CD4-positive, CD25-positive, alpha-beta regulatory T cell (primary cell): ENCODE results near the gene GPR78. TPM values are rescaled to one million over a fixed set of nuclear protein-coding genes. Genes with fewer than 3 reads are reported as not detected.
A peak's percentile ranks its signal among the peaks of the same experiment; 100 is the strongest.

ENCODE experiments used
- ATAC-seq, 2 donors: fragments of 150-1000 bp; cut with Tn5 transposase; one replicate each; pipeline ENCODE4 v1.10.0; 2021; ENCODE audit warnings: low read depth in 2 of 2, moderate number of reproducible peaks in 2 of 2, moderate library complexity in 1 of 2
- DNase-seq, 3 donors: peaks; one replicate each; pipeline versions ENCODE4 v3.0.0 to v3.0.0-alpha.2; 2012 to 2022; ENCODE audit warnings: mixed read lengths in 1 of 3
- H3K27ac ChIP-seq: one replicate; pipeline ENCODE4 v1.7.0; 2013; ENCODE audit warnings: mild to moderate bottlenecking, low read length; ENCODE audit not compliant: insufficient read depth, poor library complexity, severe bottlenecking
- H3K27me3 ChIP-seq: one replicate; pipeline ENCODE4 v1.7.0; 2013; ENCODE audit warnings: low read length; ENCODE audit not compliant: control insufficient read depth, insufficient read depth
- H3K36me3 ChIP-seq: one replicate; pipeline ENCODE4 v1.7.0; 2013; ENCODE audit warnings: mild to moderate bottlenecking, low read length, moderate library complexity; ENCODE audit not compliant: control insufficient read depth, insufficient read depth
- H3K4me1 ChIP-seq: 2 replicates; pipeline ENCODE4 v1.7.0; 2013; ENCODE audit warnings: mild to moderate bottlenecking, low read length; ENCODE audit not compliant: insufficient read depth, control insufficient read depth, poor library complexity, severe bottlenecking
- H3K4me3 ChIP-seq: one replicate; pipeline ENCODE4 v1.7.0; 2013; ENCODE audit warnings: low read depth, mild to moderate bottlenecking, low read length, moderate library complexity
- H3K9me3 ChIP-seq, 2 experiments: 1 replicate in 1 of 2; 2 replicates in 1 of 2; pipeline ENCODE4 v1.7.0; 2013; ENCODE audit warnings: low read length in 2 of 2, mild to moderate bottlenecking in 1 of 2, moderate library complexity in 1 of 2; ENCODE audit not compliant: control insufficient read depth in 2 of 2
- H3K27ac Mint-ChIP-seq, 3 donors: one replicate each; pipeline ENCODE4 v1.8.0; 2020 to 2022; ENCODE audit warnings: mild to moderate bottlenecking in 3 of 3, mixed read lengths in 3 of 3, moderate library complexity in 2 of 3
- H3K27me3 Mint-ChIP-seq: one replicate; pipeline ENCODE4 v1.8.0; 2022; ENCODE audit warnings: mild to moderate bottlenecking, mixed read lengths
- H3K36me3 Mint-ChIP-seq: one replicate; pipeline ENCODE4 v1.8.0; 2020; ENCODE audit warnings: mixed read lengths
- H3K4me1 Mint-ChIP-seq, 4 donors: one replicate each; pipeline ENCODE4 v1.8.0; 2020 to 2022; ENCODE audit warnings: mixed read lengths in 4 of 4, mild to moderate bottlenecking in 1 of 4
- H3K4me3 Mint-ChIP-seq, 4 donors: one replicate each; pipeline ENCODE4 v1.8.0; 2020 to 2022; ENCODE audit warnings: mild to moderate bottlenecking in 4 of 4, mixed read lengths in 4 of 4, moderate library complexity in 3 of 4
- H3K9me3 Mint-ChIP-seq, 7 donors: one replicate each; pipeline ENCODE4 v1.8.0; 2020 to 2022; ENCODE audit warnings: mixed read lengths in 7 of 7, mild to moderate bottlenecking in 3 of 7, moderate library complexity in 2 of 7
- polyA plus RNA-seq, 4 donors: library from polyadenylated mRNA; unstranded; fragments of 300-500 nt; fragmentation: Illumina TruSeq; gene quantifications; one replicate each; pipeline ENCODE4 v1.2.3, GENCODE V29; 2021
- total RNA-seq: library from RNA; stranded (reverse); gene quantifications from one replicate; pipeline ENCODE4 v1.2.3, GENCODE V29; 2022

The GPR78 gene
- total and polyA plus RNA-seq, 5 donors from 2014 or later, result not detected

DNA sequence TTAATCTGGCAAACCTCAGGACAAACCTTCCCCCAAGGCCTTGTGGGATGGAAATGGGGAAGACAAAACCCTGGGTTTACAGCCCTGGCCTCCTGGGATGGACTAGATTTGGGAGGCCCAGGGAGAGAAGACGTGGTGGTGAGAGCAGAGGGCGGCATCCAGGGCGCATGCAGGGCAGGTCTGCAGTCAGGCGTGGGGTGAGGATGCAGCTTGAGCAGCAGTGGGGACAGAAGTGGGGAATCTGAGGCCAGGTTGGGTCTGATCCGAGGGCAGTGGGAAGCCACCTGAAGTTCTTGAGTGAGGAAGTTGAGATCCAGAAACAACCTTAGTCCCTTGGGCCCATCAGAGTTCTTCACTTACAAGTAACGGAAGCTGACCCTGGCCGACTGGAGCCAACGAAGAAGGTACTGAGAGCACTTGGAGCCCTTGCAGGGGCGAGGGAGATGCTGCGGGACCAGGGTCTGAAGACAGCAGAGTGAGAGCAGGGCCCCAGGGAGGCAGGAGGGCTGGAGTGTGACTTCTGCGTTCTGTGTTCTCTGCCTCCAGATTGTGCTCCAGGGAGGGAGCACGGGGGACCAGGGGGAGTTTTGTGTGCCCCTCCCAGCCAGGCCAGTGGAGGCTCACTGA lies 42.0 kb upstream of the GPR78 start:
- Histone ChIP-seq H3K4me1 (peaks cover 5% of the 10 kb centered on the region), H3K36me3 (no peaks in the 10 kb centered on the region), H3K9me3 (peaks cover 0 to 2% of the 10 kb centered on the region in 2 experiments), H3K27ac (no peak overlapping the region), H3K4me3 (no peak overlapping the region), H3K27me3 (no peaks in the 10 kb centered on the region)
- Mint-ChIP-seq H3K4me1 (peaks cover 0 to 19% (median 4%) of the 10 kb centered on the region in 4 donors), H3K27ac (no peak overlapping the region), H3K9me3 (peaks cover 0 to 10% (median 4%) of the 10 kb centered on the region in 7 donors), H3K4me3 (peak overlapping the region in 1 of 4 donors; percentile 63), H3K36me3 (peaks cover 4% of the 10 kb centered on the region), H3K27me3 (no peaks in the 10 kb centered on the region)
- ATAC-seq, result no peak
- DNase-seq, result no peak

GRCh38 chr4:8538703-8539567 lies 41.3 kb upstream of the GPR78 start:
- H3K27ac ChIP-seq, result no peak overlapping the region
- no peaks in the 10 kb centered on the region for H3K36me3 ChIP-seq
- ATAC-seq (no peak), DNase-seq (no peak)
- H3K4me3 Mint-ChIP-seq, result peak overlapping the region in 1 of 4 donors; percentile 44
- H3K27me3 Mint-ChIP-seq, result no peaks in the 10 kb centered on the region
- H3K36me3 Mint-ChIP-seq, result peaks cover 4% of the 10 kb centered on the region
- peaks cover 0 to 2% of the 10 kb centered on the region in 2 experiments for H3K9me3 ChIP-seq
- H3K27me3 ChIP-seq, result no peaks in the 10 kb centered on the region
- peak overlapping the region in 2 of 3 donors; percentile 87 to 92 for H3K27ac Mint-ChIP-seq
- H3K4me3 ChIP-seq, result no peak overlapping the region
- peaks cover 0 to 10% (median 3%) of the 10 kb centered on the region in 7 donors for H3K9me3 Mint-ChIP-seq
- peaks cover 0 to 19% (median 4%) of the 10 kb centered on the region in 4 donors for H3K4me1 Mint-ChIP-seq
- H3K4me1 ChIP-seq, result peaks cover 5% of the 10 kb centered on the region

DNA sequence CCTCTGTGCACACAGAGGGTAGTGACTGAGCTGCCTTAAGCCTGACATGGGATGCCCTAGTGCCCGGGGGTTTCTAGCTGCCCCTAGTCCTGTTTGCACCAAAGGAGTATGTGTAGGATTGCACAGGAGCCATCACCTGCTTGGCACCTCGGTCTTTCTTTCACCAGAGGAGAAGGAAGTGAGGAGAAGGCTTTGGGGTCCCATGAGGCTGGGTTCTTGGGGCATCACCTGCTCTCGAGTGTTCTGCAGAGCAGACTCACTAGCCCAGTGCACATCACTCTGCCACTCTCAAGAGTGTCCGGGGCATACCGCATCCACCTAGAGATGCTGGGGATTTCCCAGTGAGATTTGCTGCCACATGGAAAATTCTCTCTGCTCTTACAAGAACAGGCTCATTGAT lies 40.5 kb upstream of the GPR78 start:
- Mint-ChIP-seq H3K4me1 (peaks cover 0 to 19% (median 4%) of the 10 kb centered on the region in 4 donors), H3K36me3 (peaks cover 4% of the 10 kb centered on the region), H3K9me3 (peaks cover 0 to 8% (median 2%) of the 10 kb centered on the region in 7 donors), H3K27me3 (peaks cover 3% of the 10 kb centered on the region), H3K4me3 (peak overlapping the region in 3 of 4 donors; percentile 14 to 69 (median 64)), H3K27ac (peak overlapping the region; percentile 69 to 92 (median 87))
- Histone ChIP-seq H3K27ac (no peak overlapping the region), H3K4me1 (peaks cover 5% of the 10 kb centered on the region), H3K4me3 (peak overlapping the region; percentile 37), H3K27me3 (no peaks in the 10 kb centered on the region), H3K36me3 (no peaks in the 10 kb centered on the region), H3K9me3 (peaks cover 0 to under 1% of the 10 kb centered on the region in 2 experiments)
- DNase-seq (peak in 2 of 3 donors; percentile 5 to 7), ATAC-seq (peak in 1 of 2 donors; percentile 39)

GRCh38 chr4:8540072-8540471 lies 40.1 kb upstream of the GPR78 start:
- DNase-seq, result peak in 1 of 3 donors; percentile 51
- Histone ChIP-seq H3K27me3 (no peaks in the 10 kb centered on the region), H3K4me3 (peak overlapping the region; percentile 37), H3K9me3 (no peaks in the 10 kb centered on the region), H3K36me3 (no peaks in the 10 kb centered on the region), H3K4me1 (peaks cover 5% of the 10 kb centered on the region), H3K27ac (no peak overlapping the region)
- Mint-ChIP-seq H3K36me3 (peaks cover 3% of the 10 kb centered on the region), H3K27ac (peak overlapping the region; percentile 69 to 92 (median 87)), H3K4me3 (peak overlapping the region in 3 of 4 donors; percentile 14 to 69 (median 64)), H3K9me3 (peaks cover 0 to 4% (median 0%) of the 10 kb centered on the region in 7 donors), H3K4me1 (peaks cover 0 to 19% (median 4%) of the 10 kb centered on the region in 4 donors), H3K27me3 (peaks cover 4% of the 10 kb centered on the region)
- peak; percentile 67 to 77 for ATAC-seq

DNA sequence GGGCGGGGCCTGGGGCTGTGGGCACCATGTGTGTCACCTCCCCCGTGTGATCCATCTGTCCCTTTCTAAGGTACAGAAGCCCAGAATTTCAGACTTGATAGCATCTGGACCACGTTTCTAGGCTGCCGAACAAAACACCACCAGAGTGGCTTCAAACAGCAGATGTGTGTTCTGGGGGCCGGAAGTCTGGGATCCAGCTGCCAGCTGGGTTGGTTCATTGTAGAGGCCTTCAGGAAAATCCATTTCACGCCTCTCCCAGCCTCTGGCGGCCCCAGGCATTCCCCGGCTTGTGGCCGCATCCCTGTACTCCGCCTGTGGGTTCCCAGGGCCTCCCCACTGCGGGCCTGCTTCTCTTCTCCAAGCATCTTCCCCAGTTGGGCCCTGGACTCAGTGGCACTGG lies 39.6 kb upstream of the GPR78 start:
- Histone ChIP-seq H3K9me3 (no peaks in the 10 kb centered on the region), H3K27ac (no peak overlapping the region), H3K27me3 (no peaks in the 10 kb centered on the region), H3K36me3 (no peaks in the 10 kb centered on the region), H3K4me3 (no peak overlapping the region), H3K4me1 (peaks cover 5% of the 10 kb centered on the region)
- no peak for ATAC-seq
- peak overlapping the region in 2 of 3 donors; percentile 87 to 92 for H3K27ac Mint-ChIP-seq
- no peak for DNase-seq
- no peak overlapping the region for H3K4me3 Mint-ChIP-seq
- peaks cover 0 to 19% (median 4%) of the 10 kb centered on the region in 4 donors for H3K4me1 Mint-ChIP-seq
- no peaks in the 10 kb centered on the region for H3K9me3 Mint-ChIP-seq
- H3K36me3 Mint-ChIP-seq, result no peaks in the 10 kb centered on the region
- H3K27me3 Mint-ChIP-seq, result peaks cover 4% of the 10 kb centered on the region

- H3K27me3 ChIP-seq, result no peaks in the 10 kb centered on the region
- H3K4me1 Mint-ChIP-seq, result peaks cover 0 to 19% (median 4%) of the 10 kb centered on the region in 4 donors
- no peaks in the 10 kb centered on the region for H3K36me3 ChIP-seq
- H3K4me3 ChIP-seq, result no peak overlapping the region
- peaks cover 4% of the 10 kb centered on the region for H3K27me3 Mint-ChIP-seq
- peaks cover 5% of the 10 kb centered on the region for H3K4me1 ChIP-seq
- H3K9me3 ChIP-seq, result no peaks in the 10 kb centered on the region
- no peak overlapping the region for H3K27ac ChIP-seq
- H3K9me3 Mint-ChIP-seq, result no peaks in the 10 kb centered on the region
- ATAC-seq (no peak), DNase-seq (no peak)
- no peaks in the 10 kb centered on the region for H3K36me3 Mint-ChIP-seq
- H3K27ac Mint-ChIP-seq, result no peak overlapping the region
- H3K4me3 Mint-ChIP-seq, result no peak overlapping the region
These were observed 39.2 kb upstream of the GPR78 start for GRCh38 chr4:8540991-8541390.

GRCh38 chr4:8541981-8542715 lies 38.0 kb upstream of the GPR78 start:
- H3K9me3 Mint-ChIP-seq, result peaks cover 0 to 1% (median 0%) of the 10 kb centered on the region in 7 donors
- Histone ChIP-seq H3K9me3 (no peaks in the 10 kb centered on the region), H3K4me1 (peaks cover 5% of the 10 kb centered on the region), H3K27ac (no peak overlapping the region), H3K4me3 (no peak overlapping the region), H3K27me3 (no peaks in the 10 kb centered on the region), H3K36me3 (no peaks in the 10 kb centered on the region)
- peaks cover 0 to 18% (median 4%) of the 10 kb centered on the region in 4 donors for H3K4me1 Mint-ChIP-seq
- H3K27ac Mint-ChIP-seq, result peak overlapping the region in 1 of 3 donors; percentile 97
- H3K4me3 Mint-ChIP-seq, result no peak overlapping the region
- H3K27me3 Mint-ChIP-seq, result peaks cover 4% of the 10 kb centered on the region
- DNase-seq, result no peak
- no peaks in the 10 kb centered on the region for H3K36me3 Mint-ChIP-seq
- ATAC-seq, result no peak
